GM12878 (cell line): ENCODE data around the gene UBAC2. TPM values are rescaled to one million over a fixed set of nuclear protein-coding genes. Genes with fewer than 3 reads are reported as not detected.

ENCODE experiments used
- ATAC-seq: fragments of 200-7000 bp; cut with Tn5 transposase; 3 replicates; pipeline ENCODE4 v1.9.1; 2020; ENCODE audit warnings: mild to moderate bottlenecking, moderate library complexity
- BruUV-seq: library from RNA; stranded (reverse); fragments of 400-500 nt; replicated peaks from 2 replicates; lab custom pipeline; 2021; lab: Mats Ljungman, UMichigan
- CTCF ChIA-PET: fragments of 300-600 bp; sonication (Branson Sonifier 250); formaldehyde crosslinking; extraction: SDS; loops from one replicate; lab custom pipeline; 2021; ENCODE audit warnings: inconsistent platforms; lab: Yijun Ruan, JAX
- POLR2A ChIA-PET: fragments of 350-600 bp; formaldehyde crosslinking; extraction: SDS; loops from one replicate; lab custom pipeline; 2021; ENCODE audit warnings: inconsistent platforms; lab: Charles Lee
- RAD21 ChIA-PET: fragments of 300-600 bp; sonication (Branson Sonifier 250); formaldehyde crosslinking; loops from one replicate; lab custom pipeline; 2023; ENCODE audit warnings: antibody characterized with exemption; ENCODE audit not compliant: unreplicated experiment; lab: Charles Lee
- SMC1A ChIA-PET: fragments of 300-600 bp; sonication (Branson Sonifier 250); formaldehyde crosslinking; loops from one replicate; lab custom pipeline; 2023; ENCODE audit not compliant: unreplicated experiment, uncharacterized antibody; lab: Charles Lee
- DNase-seq: peaks from one replicate; pipeline ENCODE4 v3.0.0-alpha.2; 2011; ENCODE audit warnings: low read depth, low spot score
- FAIRE-seq: peaks from 3 replicates; lab custom pipeline; 2011; peaks lifted over from hg19 to GRCh38; lab: Jason Lieb, UNC
- H2AFZ ChIP-seq: 2 replicates; pipeline ENCODE4 v1.6.0; 2011; ENCODE audit warnings: low read depth, low read length, control low read depth; ENCODE audit not compliant: control insufficient read depth
- H3K27ac ChIP-seq: 2 replicates; pipeline ENCODE4 v1.5.1; 2011; ENCODE audit warnings: control low read depth; ENCODE audit not compliant: control insufficient read depth, insufficient read depth
- H3K27me3 ChIP-seq, 2 experiments: replicated peaks in 1 of 2; 2 replicates each; pipeline versions ENCODE4 v1.6.0 to v1.6.1; 2011; ENCODE audit warnings: low read length in 1 of 2; ENCODE audit not compliant: control insufficient read depth in 2 of 2, insufficient read depth in 2 of 2
- H3K36me3 ChIP-seq, 2 experiments: 2 replicates each; pipeline ENCODE4 v1.5.1; 2011; ENCODE audit warnings: low read length in 1 of 2; ENCODE audit not compliant: control insufficient read depth in 2 of 2, insufficient read depth in 2 of 2
- H3K4me1 ChIP-seq: 2 replicates; pipeline ENCODE4 v1.6.1; 2011; ENCODE audit warnings: mild to moderate bottlenecking, low read length, moderate library complexity, mixed read lengths; ENCODE audit not compliant: control insufficient read depth, insufficient read depth
- H3K4me2 ChIP-seq: 2 replicates; pipeline ENCODE4 v1.6.0; 2011; ENCODE audit warnings: control low read depth; ENCODE audit not compliant: control insufficient read depth, insufficient read depth
- H3K4me3 ChIP-seq: fragments of 200-600 bp; sonication (generic); 2 replicates; pipeline ENCODE4 v1.5.1; 2016
- H3K79me2 ChIP-seq: 2 replicates; pipeline ENCODE4 v1.6.0; 2011; ENCODE audit warnings: low read length; ENCODE audit not compliant: control insufficient read depth, insufficient read depth
- H3K9ac ChIP-seq: 2 replicates; pipeline ENCODE4 v1.8.0; 2011; ENCODE audit warnings: low read length, control low read depth, mixed read lengths; ENCODE audit not compliant: control insufficient read depth, insufficient read depth
- H3K9me3 ChIP-seq: replicated peaks from 3 replicates; pipeline ENCODE4 v1.5.1; 2011; ENCODE audit warnings: mild to moderate bottlenecking, low read length; ENCODE audit not compliant: control insufficient read depth, insufficient read depth
- H4K20me1 ChIP-seq: 2 replicates; pipeline ENCODE4 v1.6.0; 2011; ENCODE audit not compliant: control insufficient read depth, insufficient read depth
- BACH1 ChIP-seq: fragments of 450-650 bp; IDR thresholded peaks from 2 replicates; pipeline ENCODE4 v1.6.1; 2017; ENCODE audit warnings: mild to moderate bottlenecking, borderline replicate concordance
- ETV6 ChIP-seq, 2 experiments: fragments of 450-650 bp in 1 of 2; IDR thresholded peaks in 1 of 2; conservative IDR thresholded peaks in 1 of 2; 2 replicates each; pipeline ENCODE4 v1.6.1; 2014; ENCODE audit warnings: antibody characterized with exemption in 1 of 2, borderline replicate concordance in 1 of 2, low read depth in 1 of 2, mild to moderate bottlenecking in 1 of 2, moderate library complexity in 1 of 2
- FOS ChIP-seq: IDR thresholded peaks from 3 replicates; pipeline ENCODE4 v1.6.1; 2011; ENCODE audit warnings: borderline replicate concordance; ENCODE audit not compliant: insufficient read length; ENCODE audit errors: extremely low read depth
- FOXM1 ChIP-seq: IDR thresholded peaks from 2 replicates; pipeline ENCODE4 v1.6.1; 2012; ENCODE audit warnings: low read depth, mild to moderate bottlenecking, inconsistent platforms, low read length, moderate library complexity
- LARP7 ChIP-seq: fragments of 450-650 bp; IDR thresholded peaks from 2 replicates; pipeline ENCODE4 v1.6.1; 2017; ENCODE audit warnings: mild to moderate bottlenecking
- MEF2B ChIP-seq: fragments of 450-650 bp; IDR thresholded peaks from 2 replicates; pipeline ENCODE4 v1.6.1; 2018; ENCODE audit warnings: mild to moderate bottlenecking, moderate library complexity; ENCODE audit not compliant: partially characterized antibody, poor library complexity, severe bottlenecking
- PAX8 ChIP-seq: fragments of 450-650 bp; IDR thresholded peaks from 2 replicates; pipeline ENCODE4 v1.6.1; 2017; ENCODE audit warnings: mild to moderate bottlenecking, moderate library complexity
- RBBP5 ChIP-seq: fragments of 200-600 bp; sonication (generic); conservative IDR thresholded peaks from 2 replicates; pipeline ENCODE4 v1.6.1; 2016
- SIN3A ChIP-seq: IDR thresholded peaks from 2 replicates; pipeline ENCODE4 v1.6.1; 2012; ENCODE audit warnings: low read depth, low read length, improper control_type of control experiment
- SMC3 ChIP-seq: IDR thresholded peaks from 2 replicates; pipeline ENCODE4 v1.6.1; 2011; ENCODE audit warnings: low read length, improper control_type of control experiment, borderline replicate concordance
- YY1 ChIP-seq: IDR thresholded peaks from 2 replicates; pipeline ENCODE4 v1.6.1; 2011; ENCODE audit warnings: low read depth, mild to moderate bottlenecking, low read length
- WGBS: methylation state at CpG from one replicate; pipeline ENCODE4 v1.1.6; 2016; ENCODE audit warnings: low lambda C conversion rate; ENCODE audit not compliant: insufficient replicate concordance, insufficient coverage; ENCODE audit errors: missing lambda C conversion rate; 5-methylcytosine and 5-hydroxymethylcytosine counted together
- in situ Hi-C: fragments of 300-500 bp; cut with MboI; formaldehyde crosslinking; loops from 9 replicates; pipeline ENCODE4 v1.14.3; 2018; ENCODE audit warnings: mixed read lengths
- intact Hi-C: fragments of 100-400 bp; cut with micrococcal nuclease; formaldehyde crosslinking; loops from one replicate; pipeline ENCODE4 v1.14.2; 2022; ENCODE audit not compliant: unreplicated experiment
- polyA plus RNA-seq, 11 experiments: library from polyadenylated mRNA; depleted of rRNA in 4 of 11; unstranded in 6 of 11; stranded (reverse) in 5 of 11; fragments of >200 nt; fragmentation: Nextera tagmentation in 4 of 11; fragmentation: Illumina TruSeq in 1 of 11; extraction: Ambion mirVana in 4 of 11; extraction: Trizol in 1 of 11; gene quantifications; 1 replicate in 1 of 11; 2 replicates in 10 of 11; pipeline versions ENCODE4 v1.2.1 to v1.2.3, GENCODE V29; 2011 to 2016; ENCODE audit warnings: inconsistent platforms in 2 of 11, missing spikeins in 2 of 11, low read depth in 1 of 11
- total RNA-seq, 4 experiments: library from RNA; depleted of rRNA in 3 of 4; stranded (reverse); fragments of >200 nt in 3 of 4; fragmentation: Illumina TruSeq in 1 of 4; extraction: Trizol in 1 of 4; gene quantifications; 2 replicates each; pipeline versions ENCODE4 v1.2.1 to v1.2.3, GENCODE V29; 2013 to 2021
- TF ChIP-seq, protein P1 (sequence below): IDR thresholded peaks from 2 replicates; pipeline ENCODE4 v1.6.1; 2011; ENCODE audit warnings: mild to moderate bottlenecking, low read depth, low read length, moderate library complexity; ENCODE audit not compliant: insufficient replicate concordance
- TF ChIP-seq, protein P2 (sequence below): fragments of 150-350 bp; IDR thresholded peaks from 2 replicates; pipeline ENCODE4 v1.6.1; 2014; ENCODE audit warnings: mild to moderate bottlenecking, low read depth, low read length
- TF ChIP-seq, protein P3 (sequence below): fragments of 450-650 bp; conservative IDR thresholded peaks from 2 replicates; pipeline ENCODE4 v1.6.1; 2017; ENCODE audit warnings: mild to moderate bottlenecking, moderate library complexity
- TF ChIP-seq, protein P4 (sequence below): fragments of 450-650 bp; IDR thresholded peaks from 2 replicates; pipeline ENCODE4 v1.6.1; 2017; ENCODE audit warnings: borderline replicate concordance

UBAC2 gene
- total and polyA plus RNA-seq, 10 of the 15 experiments (the other 5 are each of a cell fraction or from before 2014, with no cell fraction given), result 3.0 to 54.6 (median 17.4) TPM

DNA sequence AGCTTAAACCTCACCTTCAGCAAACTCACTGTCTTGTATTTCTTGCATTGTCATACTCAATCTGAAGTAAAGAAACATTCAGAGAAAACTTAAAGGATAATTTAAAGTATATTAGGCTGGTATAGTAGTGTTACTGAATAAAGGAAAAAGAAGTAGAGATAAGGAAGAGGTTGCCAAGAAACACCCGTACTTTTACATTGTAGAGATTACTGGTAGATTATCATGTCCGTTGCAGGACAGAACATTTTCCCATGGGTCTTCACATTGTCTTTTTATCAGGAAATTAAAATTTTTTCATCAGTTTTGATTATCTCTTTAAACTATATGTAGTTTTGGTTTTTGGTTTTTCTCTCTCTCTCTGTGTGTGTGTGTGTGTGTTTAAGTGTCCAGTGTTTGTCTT lies 126.5 kb downstream of the UBAC2 start:
- SMC1A ChIA-PET, result interaction anchor here (0.9 to 1.6 kb wide), 3 partner anchors 23 to 40 kb away, joined by 3 to 5 read pairs (median 3); no protein-coding TSS in a partner anchor
- in situ Hi-C loops (no loop called here), intact Hi-C loops (no loop called here)
- CTCF ChIA-PET, result interaction anchor here (1.5 kb wide), 1 partner anchor 40 kb away, joined by 3 read pairs; no protein-coding TSS in a partner anchor
- Histone ChIP-seq H3K79me2 (peaks cover 4% of the 10 kb centered on the region), H3K27ac (no peak overlapping the region), H3K9me3 (no peaks in the 10 kb centered on the region; the same call in 1 of the 3 replicates), H3K36me3 (no peaks in the 10 kb centered on the region; a peak in 2 of 4 replicates), H2AFZ (no peak overlapping the region), H3K4me1 (peaks cover 48% of the 10 kb centered on the region), H3K9ac (no peak overlapping the region), H3K4me2 (no peak overlapping the region), H4K20me1 (no peaks in the 10 kb centered on the region), H3K27me3 (no peaks in the 10 kb centered on the region), H3K4me3 (no peak overlapping the region)
- no peak for ATAC-seq
- WGBS, result 100% methylated on average over 2 of the region's 2 CpGs
- BruUV-seq, result no TSS peak
- DNase-seq, result no peak
- POLR2A ChIA-PET, result interaction anchor here (1.2 to 1.4 kb wide), 2 partner anchors 8 to 25 kb away, joined by 3 read pairs; no protein-coding TSS in a partner anchor
- RAD21 ChIA-PET, result interaction anchor here (0.5 to 1.4 kb wide), 2 partner anchors 11 to 57 kb away, joined by 3 to 5 read pairs; no protein-coding TSS in a partner anchor
- no peak for FAIRE-seq
- TF ChIP-seq, protein P1, sequence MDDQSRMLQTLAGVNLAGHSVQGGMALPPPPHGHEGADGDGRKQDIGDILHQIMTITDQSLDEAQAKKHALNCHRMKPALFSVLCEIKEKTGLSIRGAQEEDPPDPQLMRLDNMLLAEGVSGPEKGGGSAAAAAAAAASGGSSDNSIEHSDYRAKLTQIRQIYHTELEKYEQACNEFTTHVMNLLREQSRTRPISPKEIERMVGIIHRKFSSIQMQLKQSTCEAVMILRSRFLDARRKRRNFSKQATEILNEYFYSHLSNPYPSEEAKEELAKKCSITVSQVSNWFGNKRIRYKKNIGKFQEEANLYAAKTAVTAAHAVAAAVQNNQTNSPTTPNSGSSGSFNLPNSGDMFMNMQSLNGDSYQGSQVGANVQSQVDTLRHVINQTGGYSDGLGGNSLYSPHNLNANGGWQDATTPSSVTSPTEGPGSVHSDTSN, result no peak
- TF ChIP-seq BACH1, result no peak
- TF ChIP-seq SIN3A, result no peak
- TF ChIP-seq ETV6 (conservative IDR thresholded peaks at IDR 0.05 in 1 of 2, IDR thresholded peaks at IDR 0.05 in 1 of 2; ENCODE audit: borderline replicate concordance in 1 of 2, low read depth in 1 of 2), result no peak
- no peak for TF ChIP-seq SMC3
- TF ChIP-seq, protein P2, sequence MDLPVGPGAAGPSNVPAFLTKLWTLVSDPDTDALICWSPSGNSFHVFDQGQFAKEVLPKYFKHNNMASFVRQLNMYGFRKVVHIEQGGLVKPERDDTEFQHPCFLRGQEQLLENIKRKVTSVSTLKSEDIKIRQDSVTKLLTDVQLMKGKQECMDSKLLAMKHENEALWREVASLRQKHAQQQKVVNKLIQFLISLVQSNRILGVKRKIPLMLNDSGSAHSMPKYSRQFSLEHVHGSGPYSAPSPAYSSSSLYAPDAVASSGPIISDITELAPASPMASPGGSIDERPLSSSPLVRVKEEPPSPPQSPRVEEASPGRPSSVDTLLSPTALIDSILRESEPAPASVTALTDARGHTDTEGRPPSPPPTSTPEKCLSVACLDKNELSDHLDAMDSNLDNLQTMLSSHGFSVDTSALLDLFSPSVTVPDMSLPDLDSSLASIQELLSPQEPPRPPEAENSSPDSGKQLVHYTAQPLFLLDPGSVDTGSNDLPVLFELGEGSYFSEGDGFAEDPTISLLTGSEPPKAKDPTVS, result no peak
- no peak for TF ChIP-seq YY1
- TF ChIP-seq PAX8, result no peak
- TF ChIP-seq RBBP5, result no peak
- TF ChIP-seq LARP7, result no peak
- no peak for TF ChIP-seq FOXM1
- TF ChIP-seq MEF2B, result no peak
- TF ChIP-seq, protein P3, sequence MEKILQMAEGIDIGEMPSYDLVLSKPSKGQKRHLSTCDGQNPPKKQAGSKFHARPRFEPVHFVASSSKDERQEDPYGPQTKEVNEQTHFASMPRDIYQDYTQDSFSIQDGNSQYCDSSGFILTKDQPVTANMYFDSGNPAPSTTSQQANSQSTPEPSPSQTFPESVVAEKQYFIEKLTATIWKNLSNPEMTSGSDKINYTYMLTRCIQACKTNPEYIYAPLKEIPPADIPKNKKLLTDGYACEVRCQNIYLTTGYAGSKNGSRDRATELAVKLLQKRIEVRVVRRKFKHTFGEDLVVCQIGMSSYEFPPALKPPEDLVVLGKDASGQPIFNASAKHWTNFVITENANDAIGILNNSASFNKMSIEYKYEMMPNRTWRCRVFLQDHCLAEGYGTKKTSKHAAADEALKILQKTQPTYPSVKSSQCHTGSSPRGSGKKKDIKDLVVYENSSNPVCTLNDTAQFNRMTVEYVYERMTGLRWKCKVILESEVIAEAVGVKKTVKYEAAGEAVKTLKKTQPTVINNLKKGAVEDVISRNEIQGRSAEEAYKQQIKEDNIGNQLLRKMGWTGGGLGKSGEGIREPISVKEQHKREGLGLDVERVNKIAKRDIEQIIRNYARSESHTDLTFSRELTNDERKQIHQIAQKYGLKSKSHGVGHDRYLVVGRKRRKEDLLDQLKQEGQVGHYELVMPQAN, result no peak
- TF ChIP-seq, protein P4, sequence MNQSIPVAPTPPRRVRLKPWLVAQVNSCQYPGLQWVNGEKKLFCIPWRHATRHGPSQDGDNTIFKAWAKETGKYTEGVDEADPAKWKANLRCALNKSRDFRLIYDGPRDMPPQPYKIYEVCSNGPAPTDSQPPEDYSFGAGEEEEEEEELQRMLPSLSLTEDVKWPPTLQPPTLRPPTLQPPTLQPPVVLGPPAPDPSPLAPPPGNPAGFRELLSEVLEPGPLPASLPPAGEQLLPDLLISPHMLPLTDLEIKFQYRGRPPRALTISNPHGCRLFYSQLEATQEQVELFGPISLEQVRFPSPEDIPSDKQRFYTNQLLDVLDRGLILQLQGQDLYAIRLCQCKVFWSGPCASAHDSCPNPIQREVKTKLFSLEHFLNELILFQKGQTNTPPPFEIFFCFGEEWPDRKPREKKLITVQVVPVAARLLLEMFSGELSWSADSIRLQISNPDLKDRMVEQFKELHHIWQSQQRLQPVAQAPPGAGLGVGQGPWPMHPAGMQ, result no peak
- TF ChIP-seq FOS, result no peak
